MG63 (cell line): Measurements from ENCODE around the gene GNAO1. TPM values are rescaled to one million over a fixed set of nuclear protein-coding genes. Genes with fewer than 3 reads are reported as not detected.
"Not testable (repeated sequence)": the region's sequence is repeated elsewhere in the genome, so short reads cannot be mapped to it uniquely, and the experiment has no call there.

Experiments used
- DNase-seq: peaks from one replicate; pipeline ENCODE4 v3.0.0-alpha.2; 2020
- H3K27me3 ChIP-seq: fragments of 250-450 bp; sonication (Bioruptor Pico); 2 replicates; pipeline ENCODE4 v1.5.1; 2020; ENCODE audit warnings: mild to moderate bottlenecking, moderate library complexity
- H3K36me3 ChIP-seq: fragments of 250-450 bp; sonication (Bioruptor Pico); 2 replicates; pipeline ENCODE4 v1.5.1; 2020; ENCODE audit warnings: mild to moderate bottlenecking, moderate library complexity
- H3K4me3 ChIP-seq: fragments of 250-450 bp; sonication (Bioruptor Pico); 2 replicates; pipeline ENCODE4 v1.5.1; 2020; ENCODE audit warnings: mild to moderate bottlenecking, moderate library complexity
- H3K9me3 ChIP-seq: fragments of 250-450 bp; sonication (Bioruptor Pico); 2 replicates; pipeline ENCODE4 v1.5.1; 2020; ENCODE audit warnings: mild to moderate bottlenecking, moderate library complexity
- total RNA-seq: library from RNA; depleted of rRNA; stranded (reverse); fragments of >200 nt; shearing (Covaris generic); gene quantifications from 2 replicates; pipeline ENCODE4 v1.2.3, GENCODE V29; 2014; ENCODE audit warnings: low replicate concordance

The GNAO1 gene
- total RNA-seq, 1 experiment from 2014 or later, result 0.92 TPM

GRCh38 chr16:56363181-56363716 lies 172.0 kb downstream of the GNAO1 start:
- Histone ChIP-seq H3K27me3 (no peaks in the 10 kb centered on the region), H3K9me3 (no peaks in the 10 kb centered on the region), H3K4me3 (no peak overlapping the region), H3K36me3 (peaks cover 77% of the 10 kb centered on the region)
- DNase-seq, result no peak

- DNase-seq, result no peak
- Histone ChIP-seq H3K36me3 (peaks cover 81% of the 10 kb centered on the region), H3K27me3 (no peaks in the 10 kb centered on the region)
Measured at GRCh38 chr16:56363781-56364565, 172.7 kb downstream of the GNAO1 start.

GRCh38 chr16:56364865-56365264 lies 173.6 kb downstream of the GNAO1 start:
- Histone ChIP-seq H3K27me3 (no peaks in the 10 kb centered on the region), H3K36me3 (peaks cover 85% of the 10 kb centered on the region), H3K4me3 (no peak overlapping the region), H3K9me3 (no peaks in the 10 kb centered on the region)
- no peak for DNase-seq

More at GRCh38 chr16:56363781-56364565, 172.7 kb downstream of the GNAO1 start:
- H3K9me3 ChIP-seq, result no peaks in the 10 kb centered on the region
- no peak overlapping the region for H3K4me3 ChIP-seq

- Histone ChIP-seq H3K36me3 (peaks cover 84% of the 10 kb centered on the region), H3K9me3 (no peaks in the 10 kb centered on the region), H3K4me3 (no peak overlapping the region), H3K27me3 (no peaks in the 10 kb centered on the region)
- DNase-seq, result no peak
Measured at GRCh38 chr16:56365552-56365951, 174.3 kb downstream of the GNAO1 start.

- H3K36me3 ChIP-seq, result peaks cover 89% of the 10 kb centered on the region
- no peaks in the 10 kb centered on the region for H3K9me3 ChIP-seq
- no peak overlapping the region for H3K4me3 ChIP-seq
- DNase-seq, result no peak
- H3K27me3 ChIP-seq, result no peaks in the 10 kb centered on the region
Measured at GRCh38 chr16:56366945-56367344, 175.7 kb downstream of the GNAO1 start.

GRCh38 chr16:56367764-56368163 lies 176.5 kb downstream of the GNAO1 start:
- Histone ChIP-seq H3K9me3 (no peaks in the 10 kb centered on the region), H3K27me3 (no peaks in the 10 kb centered on the region), H3K4me3 (no peak overlapping the region), H3K36me3 (peaks cover 88% of the 10 kb centered on the region)
- DNase-seq, result no peak

GRCh38 chr16:56368545-56368944 lies 177.3 kb downstream of the GNAO1 start:
- no peaks in the 10 kb centered on the region for H3K9me3 ChIP-seq
- peaks cover 86% of the 10 kb centered on the region for H3K36me3 ChIP-seq
- DNase-seq, result no peak
- H3K27me3 ChIP-seq, result no peaks in the 10 kb centered on the region
- no peak overlapping the region for H3K4me3 ChIP-seq

- Histone ChIP-seq H3K36me3 (peaks cover 85% of the 10 kb centered on the region), H3K9me3 (no peaks in the 10 kb centered on the region), H3K27me3 (no peaks in the 10 kb centered on the region), H3K4me3 (no peak overlapping the region)
- DNase-seq, result no peak
Measured at GRCh38 chr16:56369202-56369601, 177.9 kb downstream of the GNAO1 start.

GRCh38 chr16:56370185-56370874 lies 179.0 kb downstream of the GNAO1 start:
- no peak overlapping the region for H3K4me3 ChIP-seq
- no peak for DNase-seq
- H3K9me3 ChIP-seq, result no peaks in the 10 kb centered on the region

GRCh38 chr16:56370875-56371659 lies 179.8 kb downstream of the GNAO1 start:
- Histone ChIP-seq H3K36me3 (peaks cover 84% of the 10 kb centered on the region), H3K4me3 (no peak overlapping the region), H3K9me3 (no peaks in the 10 kb centered on the region), H3K27me3 (no peaks in the 10 kb centered on the region)
- peak; percentile 65 for DNase-seq

More at GRCh38 chr16:56370185-56370874, 179.0 kb downstream of the GNAO1 start:
- Histone ChIP-seq H3K27me3 (no peaks in the 10 kb centered on the region), H3K36me3 (peaks cover 83% of the 10 kb centered on the region)

GRCh38 chr16:56371660-56371937 lies 180.3 kb downstream of the GNAO1 start:
- no peaks in the 10 kb centered on the region for H3K9me3 ChIP-seq
- DNase-seq, result no peak
- H3K4me3 ChIP-seq, result no peak overlapping the region
- H3K27me3 ChIP-seq, result no peaks in the 10 kb centered on the region
- peaks cover 86% of the 10 kb centered on the region for H3K36me3 ChIP-seq

- Histone ChIP-seq H3K4me3 (no peak overlapping the region), H3K27me3 (no peaks in the 10 kb centered on the region), H3K36me3 (peaks cover 81% of the 10 kb centered on the region), H3K9me3 (no peaks in the 10 kb centered on the region)
- no peak for DNase-seq
Measured at GRCh38 chr16:56372013-56372634, 180.8 kb downstream of the GNAO1 start.

- no peaks in the 10 kb centered on the region for H3K9me3 ChIP-seq
- peaks cover 79% of the 10 kb centered on the region for H3K36me3 ChIP-seq
- H3K4me3 ChIP-seq, result no peak overlapping the region
- no peak for DNase-seq
- H3K27me3 ChIP-seq, result no peaks in the 10 kb centered on the region
Measured at GRCh38 chr16:56373003-56373402, 181.7 kb downstream of the GNAO1 start.

- H3K36me3 ChIP-seq, result peaks cover 82% of the 10 kb centered on the region
- H3K27me3 ChIP-seq, H3K4me3 ChIP-seq, H3K9me3 ChIP-seq, DNase-seq: not testable (repeated sequence)
Measured at GRCh38 chr16:56375792-56376191, 184.5 kb downstream of the GNAO1 start.

GRCh38 chr16:56379044-56379443 lies 187.8 kb downstream of the GNAO1 start:
- Histone ChIP-seq H3K36me3 (peaks cover 87% of the 10 kb centered on the region), H3K9me3 (peaks cover 24% of the 10 kb centered on the region)
- H3K4me3 ChIP-seq, DNase-seq, H3K27me3 ChIP-seq: not testable (repeated sequence)

- Histone ChIP-seq H3K9me3 (peaks cover 24% of the 10 kb centered on the region), H3K36me3 (peaks cover 92% of the 10 kb centered on the region)
- not testable (repeated sequence) for H3K4me3 ChIP-seq, DNase-seq, H3K27me3 ChIP-seq
Measured at GRCh38 chr16:56380778-56381485, 189.6 kb downstream of the GNAO1 start.
